DND-41 (cell line): Measurements from ENCODE around the gene SGPP1.

Experiments used
- ATAC-seq: fragments of 200-7000 bp; cut with Tn5 transposase; 3 replicates; pipeline ENCODE4 v1.9.1; 2021; ENCODE audit warnings: low read depth; ENCODE audit not compliant: insufficient read depth
- DNase-seq: peaks from one replicate; pipeline ENCODE4 v3.0.0-alpha.2; 2020
- H2AFZ ChIP-seq: 2 replicates; pipeline ENCODE4 v1.6.0; 2012; ENCODE audit warnings: low read depth, low read length
- H3K27ac ChIP-seq: 2 replicates; pipeline ENCODE4 v1.5.1; 2012; ENCODE audit warnings: low read length, inconsistent platforms
- H3K27me3 ChIP-seq: fragments of 200-600 bp; sonication (generic); 2 replicates; pipeline ENCODE4 v1.6.0; 2012; ENCODE audit warnings: low read length, mild to moderate bottlenecking, inconsistent platforms; ENCODE audit not compliant: insufficient read depth, poor library complexity
- H3K36me3 ChIP-seq: 2 replicates; pipeline ENCODE4 v1.5.1; 2012; ENCODE audit warnings: low read length, inconsistent platforms; ENCODE audit not compliant: insufficient read depth
- H3K4me1 ChIP-seq: 2 replicates; pipeline ENCODE4 v1.5.1; 2012; ENCODE audit warnings: mild to moderate bottlenecking, low read length; ENCODE audit not compliant: insufficient read depth
- H3K4me2 ChIP-seq: 2 replicates; pipeline ENCODE4 v1.6.0; 2012; ENCODE audit warnings: mild to moderate bottlenecking, moderate library complexity, low read length, inconsistent platforms; ENCODE audit not compliant: insufficient read depth
- H3K4me3 ChIP-seq, 2 experiments: fragments of 200-600 bp in 1 of 2; shearing (Covaris generic) in 1 of 2; 2 replicates each; pipeline ENCODE4 v1.5.1; 2012 to 2016; ENCODE audit warnings: inconsistent platforms in 2 of 2, low read length in 2 of 2, mild to moderate bottlenecking in 2 of 2, low read depth in 1 of 2, moderate library complexity in 1 of 2
- H3K79me2 ChIP-seq: 2 replicates; pipeline ENCODE4 v1.6.0; 2012; ENCODE audit warnings: low read length, inconsistent platforms; ENCODE audit not compliant: insufficient read depth
- H3K9ac ChIP-seq: 2 replicates; pipeline ENCODE4 v1.6.0; 2012; ENCODE audit warnings: low read depth, mild to moderate bottlenecking, inconsistent platforms, low read length, moderate library complexity
- H3K9me3 ChIP-seq: 2 replicates; pipeline ENCODE4 v1.5.1; 2012; ENCODE audit warnings: low read length, moderate library complexity, mild to moderate bottlenecking, inconsistent platforms; ENCODE audit not compliant: insufficient read depth, severe bottlenecking
- H4K20me1 ChIP-seq: 2 replicates; pipeline ENCODE4 v1.6.0; 2012; ENCODE audit warnings: low read length; ENCODE audit not compliant: insufficient read depth
- CTCF ChIP-seq: IDR thresholded peaks from 2 replicates; pipeline ENCODE4 v1.5.1; 2012; ENCODE audit warnings: borderline replicate concordance, low read length, moderate library complexity, mild to moderate bottlenecking; ENCODE audit not compliant: poor library complexity, severe bottlenecking; ENCODE audit errors: extremely low read depth
- EZH2 ChIP-seq: IDR thresholded peaks from 3 replicates; pipeline ENCODE4 v1.6.1; 2012; ENCODE audit warnings: borderline replicate concordance, low read depth, mild to moderate bottlenecking, moderate library complexity, low read length, inconsistent platforms; ENCODE audit not compliant: severe bottlenecking

SGPP1 gene

DNA sequence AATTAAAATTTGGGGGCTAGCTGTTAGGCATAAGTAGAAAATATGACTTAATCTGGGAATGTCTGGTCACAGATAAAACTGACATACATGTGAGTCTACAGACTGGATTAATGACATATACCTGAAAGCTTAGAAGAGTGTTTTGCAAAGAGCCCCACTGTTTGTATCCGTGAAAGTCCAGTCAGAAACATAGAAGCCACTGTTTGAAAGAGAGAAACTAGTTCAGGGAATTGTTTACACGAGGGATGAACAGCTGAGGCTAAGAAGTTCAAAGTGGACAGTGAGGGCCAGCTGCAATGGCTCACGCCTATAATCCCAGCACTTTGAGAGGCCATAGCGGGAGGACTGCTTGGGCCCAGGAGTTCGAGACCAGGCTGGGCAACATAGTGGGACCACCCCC, 36.2 kb upstream of the SGPP1 start:
- TF ChIP-seq CTCF (no peak), EZH2 (no peak)

DNA sequence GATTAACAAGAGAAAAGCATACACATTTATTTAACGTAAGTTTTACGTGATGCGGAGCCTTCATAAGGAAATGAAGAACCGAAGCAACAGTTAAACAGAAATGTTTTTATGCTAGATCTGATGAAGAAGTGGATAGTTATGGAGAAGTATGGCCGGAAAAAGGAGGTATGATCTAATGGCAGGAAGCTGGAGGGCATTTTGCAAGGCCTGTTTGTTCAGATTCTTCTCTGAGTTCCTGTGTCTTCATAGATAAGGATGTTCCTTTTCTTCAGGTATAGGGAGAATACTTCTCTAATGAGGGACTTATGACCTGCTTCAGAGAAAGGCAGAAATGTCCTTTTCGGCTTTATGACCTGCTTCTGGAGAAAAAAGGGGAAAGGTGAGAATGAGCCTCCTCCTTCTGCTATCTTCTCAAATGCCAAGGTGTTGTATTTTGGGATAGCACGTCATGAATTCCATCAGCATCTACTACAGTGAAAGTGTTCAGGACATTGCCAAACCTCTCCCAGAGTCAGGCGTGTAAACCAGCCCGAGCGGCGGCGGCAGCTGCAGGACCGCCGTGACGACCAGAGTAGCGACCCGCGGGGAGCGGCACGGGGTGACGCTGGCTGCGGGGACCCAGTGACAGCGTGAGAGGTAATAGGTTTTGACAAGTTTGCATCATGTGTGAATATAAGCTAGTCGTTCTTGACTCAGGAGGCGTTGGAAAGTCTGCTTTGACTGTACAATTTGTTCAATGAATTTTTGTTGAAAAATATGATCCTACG, 33.7 kb upstream of the SGPP1 start:
- no peak overlapping the region for H3K27ac ChIP-seq
- H4K20me1 ChIP-seq = no peaks in the 10 kb centered on the region
- 0 out of 2 replicates have a peak overlapping the region, but pooled peaks have one; percentile 14 for H2AFZ ChIP-seq
- H3K4me2 ChIP-seq = no peak overlapping the region
- no peaks in the 10 kb centered on the region for H3K79me2 ChIP-seq
- H3K4me3 ChIP-seq = no peak overlapping the region
- peaks cover 15% of the 10 kb centered on the region for H3K4me1 ChIP-seq
- ATAC-seq (no peak), DNase-seq (no peak)
- H3K36me3 ChIP-seq = no peaks in the 10 kb centered on the region
- H3K9me3 ChIP-seq = no peaks in the 10 kb centered on the region
- H3K9ac ChIP-seq = no peak overlapping the region
- H3K27me3 ChIP-seq = no peaks in the 10 kb centered on the region
- TF ChIP-seq CTCF = no peak
- TF ChIP-seq EZH2 = no peak

More for the DNA sequence above, 36.2 kb upstream of the SGPP1 start:
- no peak overlapping the region for H3K9ac ChIP-seq
- no peak overlapping the region for H3K4me3 ChIP-seq
- no peak for ATAC-seq
- H3K27ac ChIP-seq = no peak overlapping the region
- no peaks in the 10 kb centered on the region for H3K27me3 ChIP-seq
- no peaks in the 10 kb centered on the region for H3K36me3 ChIP-seq
- no peak for DNase-seq
- H3K79me2 ChIP-seq = no peaks in the 10 kb centered on the region
- no peak overlapping the region for H2AFZ ChIP-seq
- H4K20me1 ChIP-seq = no peaks in the 10 kb centered on the region
- H3K9me3 ChIP-seq = no peaks in the 10 kb centered on the region
- H3K4me1 ChIP-seq = peaks cover 12% of the 10 kb centered on the region
- no peak overlapping the region for H3K4me2 ChIP-seq

- peak overlapping the region; percentile 62 for H3K27ac ChIP-seq
- ATAC-seq (no peak; the same call in 2 of the 3 replicates), DNase-seq (no peak)
- no peaks in the 10 kb centered on the region for H3K27me3 ChIP-seq
- H2AFZ ChIP-seq = peak overlapping the region; percentile 72
- H3K9ac ChIP-seq = peak overlapping the region; percentile 40
- no peaks in the 10 kb centered on the region for H3K79me2 ChIP-seq
- TF ChIP-seq CTCF = no peak
- no peaks in the 10 kb centered on the region for H3K9me3 ChIP-seq
- peak overlapping the region; percentile 54 for H3K4me2 ChIP-seq
- no peak overlapping the region for H3K4me3 ChIP-seq
- peaks cover 15% of the 10 kb centered on the region for H3K4me1 ChIP-seq
- H3K36me3 ChIP-seq = no peaks in the 10 kb centered on the region
- H4K20me1 ChIP-seq = no peaks in the 10 kb centered on the region
These were observed 32.1 kb upstream of the SGPP1 start for GRCh38 chr14:63760014-63760413.
